SK-N-SH (cell line): ENCODE measurements around the gene BTLA. TPM values are rescaled to one million over a fixed set of nuclear protein-coding genes. Genes with fewer than 3 reads are reported as not detected.

Source experiments
- CTCF ChIA-PET: fragments of 300-600, 350-600 bp; formaldehyde crosslinking; extraction: SDS; loops from one replicate; lab custom pipeline; 2021; lab: Yijun Ruan, JAX
- POLR2A ChIA-PET: fragments of 350-600 bp; sonication (Branson Sonifier 250); formaldehyde crosslinking; extraction: SDS; loops from one replicate; lab custom pipeline; 2020; ENCODE audit warnings: antibody characterized with exemption, inconsistent platforms; lab: Yijun Ruan, JAX
- DNase-seq: peaks from one replicate; pipeline ENCODE4 v3.0.0; 2012
- H2AFZ ChIP-seq: fragments of 200-600 bp; sonication (generic); 2 replicates; pipeline ENCODE4 v1.8.1; 2016; ENCODE audit warnings: antibody characterized with exemption, mild to moderate bottlenecking, low read depth
- H3F3A ChIP-seq: fragments of 200-600 bp; sonication (generic); replicated peaks from 2 replicates; pipeline ENCODE3; 2016; ENCODE audit warnings: antibody characterized with exemption, mild to moderate bottlenecking; ENCODE audit not compliant: insufficient read depth
- H3K27ac ChIP-seq, 2 experiments: fragments of 200-500 bp in 1 of 2; fragments of 200-600 bp in 1 of 2; sonication (Bioruptor generic) in 1 of 2; sonication (generic), shearing (Covaris generic) in 1 of 2; 2 replicates each; pipeline versions ENCODE4 v1.5.1 to v1.6.1; 2014 to 2016; ENCODE audit warnings: low read depth in 2 of 2, inconsistent platforms in 1 of 2, low read length in 1 of 2, mild to moderate bottlenecking in 1 of 2, mixed read lengths in 1 of 2
- H3K27me3 ChIP-seq: fragments of 200-600 bp; sonication (generic), shearing (Covaris generic); 2 replicates; pipeline ENCODE4 v1.6.1; 2016; ENCODE audit warnings: mixed run types; ENCODE audit not compliant: insufficient read depth
- H3K36me3 ChIP-seq, 2 experiments: fragments of 200-500 bp in 1 of 2; fragments of 200-600 bp in 1 of 2; sonication (Bioruptor generic) in 1 of 2; sonication (generic) in 1 of 2; replicated peaks in 1 of 2; 2 replicates each; pipeline versions ENCODE3 to v1.5.1; 2014 to 2016; ENCODE audit warnings: low read length in 1 of 2, mild to moderate bottlenecking in 1 of 2; ENCODE audit not compliant: insufficient read depth in 2 of 2, control insufficient read depth in 1 of 2
- H3K4me1 ChIP-seq, 2 experiments: fragments of 200-500 bp in 1 of 2; fragments of 200-600 bp in 1 of 2; sonication (Bioruptor generic) in 1 of 2; sonication (generic), shearing (Covaris generic) in 1 of 2; 2 replicates each; pipeline versions ENCODE4 v1.5.1 to v1.6.1; 2014 to 2016; ENCODE audit warnings: low read depth in 1 of 2, low read length in 1 of 2, mixed run types in 1 of 2; ENCODE audit not compliant: insufficient read depth in 2 of 2, control insufficient read depth in 1 of 2
- H3K4me2 ChIP-seq: fragments of 200-600 bp; sonication (generic), shearing (Covaris generic); 2 replicates; pipeline ENCODE4 v1.6.1; 2017; ENCODE audit warnings: mixed run types
- H3K4me3 ChIP-seq, 2 experiments: fragments of 200-500 bp in 1 of 2; fragments of 200-600 bp in 1 of 2; sonication (Bioruptor generic) in 1 of 2; sonication (generic), shearing (Covaris generic) in 1 of 2; 2 replicates each; pipeline versions ENCODE4 v1.5.1 to v1.8.1; 2014 to 2016; ENCODE audit warnings: low read depth in 2 of 2, inconsistent platforms in 1 of 2, low read length in 1 of 2, mild to moderate bottlenecking in 1 of 2, mixed read lengths in 1 of 2, moderate library complexity in 1 of 2
- H3K79me2 ChIP-seq: fragments of 200-600 bp; sonication (generic); 2 replicates; pipeline ENCODE4 v1.8.1; 2017; ENCODE audit warnings: mild to moderate bottlenecking; ENCODE audit not compliant: insufficient read depth
- H3K9ac ChIP-seq: fragments of 200-600 bp; sonication (generic); 2 replicates; pipeline ENCODE4 v1.6.1; 2017; ENCODE audit warnings: mixed run types
- H3K9me2 ChIP-seq: fragments of 200-600 bp; sonication (generic); 2 replicates; pipeline ENCODE4 v1.6.1; 2017; ENCODE audit warnings: mixed run types
- H3K9me3 ChIP-seq: fragments of 200-600 bp; sonication (generic); 2 replicates; pipeline ENCODE4 v1.6.1; 2017; ENCODE audit warnings: mixed run types, mild to moderate bottlenecking, moderate library complexity
- H4K20me1 ChIP-seq: fragments of 200-600 bp; sonication (generic); 2 replicates; pipeline ENCODE4 v1.6.1; 2017; ENCODE audit warnings: mild to moderate bottlenecking, mixed run types; ENCODE audit not compliant: insufficient read depth
- ELF1 ChIP-seq: IDR thresholded peaks from 2 replicates; pipeline ENCODE4 v1.4.0; 2012
- EZH2phosphoT487 ChIP-seq: fragments of 200-600 bp; sonication (generic); IDR thresholded peaks from 2 replicates; pipeline ENCODE4 v1.6.1; 2017; ENCODE audit warnings: low read depth, mixed run types, mild to moderate bottlenecking, antibody characterized with exemption, moderate library complexity, borderline replicate concordance
- FOSL2 ChIP-seq: IDR thresholded peaks from 2 replicates; pipeline ENCODE4 v1.4.0; 2012; ENCODE audit warnings: low read depth, mild to moderate bottlenecking, moderate library complexity, borderline replicate concordance
- FOXJ3 ChIP-seq: sonication (generic); formaldehyde crosslinking; IDR thresholded peaks from 2 replicates; pipeline ENCODE4 v1.5.1; 2020; ENCODE audit warnings: mild to moderate bottlenecking, missing genetic modification reagents
- JUND ChIP-seq: IDR thresholded peaks from 2 replicates; pipeline ENCODE4 v1.4.0; 2012
- MAX ChIP-seq: IDR thresholded peaks from 2 replicates; pipeline ENCODE4 v1.4.0; 2012; ENCODE audit warnings: low read depth
- MEF2A ChIP-seq: IDR thresholded peaks from 2 replicates; pipeline ENCODE4 v1.4.0; 2012; ENCODE audit warnings: low read depth, borderline replicate concordance
- MXI1 ChIP-seq: IDR thresholded peaks from 2 replicates; pipeline ENCODE4 v1.6.1; 2012; ENCODE audit warnings: mild to moderate bottlenecking, low read depth, low read length, improper control_type of control experiment
- NFIC ChIP-seq: IDR thresholded peaks from 2 replicates; pipeline ENCODE4 v1.4.0; 2012; ENCODE audit warnings: borderline replicate concordance
- PBX3 ChIP-seq: IDR thresholded peaks from 2 replicates; pipeline ENCODE4; 2012
- POLR2AphosphoS5 ChIP-seq: IDR thresholded peaks from 2 replicates; pipeline ENCODE4 v1.6.1; 2012; ENCODE audit warnings: low read depth, low read length
- RCOR1 ChIP-seq: fragments of 150-350 bp; IDR thresholded peaks from 2 replicates; pipeline ENCODE4 v1.6.1; 2017; ENCODE audit warnings: antibody characterized with exemption, low read length
- REST ChIP-seq: IDR thresholded peaks from 2 replicates; pipeline ENCODE4 v1.6.1; 2012; ENCODE audit warnings: mild to moderate bottlenecking, low read depth, low read length, moderate library complexity
- RFX5 ChIP-seq: IDR thresholded peaks from 2 replicates; pipeline ENCODE4 v1.6.1; 2012; ENCODE audit warnings: mild to moderate bottlenecking, improper control_type of control experiment, low read length
- SIN3A ChIP-seq: IDR thresholded peaks from 2 replicates; pipeline ENCODE4 v1.6.1; 2012; ENCODE audit warnings: low read depth, mild to moderate bottlenecking, low read length, moderate library complexity, borderline replicate concordance
- SMC3 ChIP-seq: IDR thresholded peaks from 2 replicates; pipeline ENCODE4 v1.6.1; 2012; ENCODE audit warnings: low read depth, low read length, improper control_type of control experiment
- TCF12 ChIP-seq: IDR thresholded peaks from 2 replicates; pipeline ENCODE4 v1.4.0; 2012
- TEAD4 ChIP-seq: IDR thresholded peaks from 2 replicates; pipeline ENCODE4 v1.4.0; 2012; ENCODE audit warnings: mild to moderate bottlenecking, borderline replicate concordance; ENCODE audit not compliant: insufficient read depth
- USF1 ChIP-seq: IDR thresholded peaks from 2 replicates; pipeline ENCODE4 v1.4.0; 2012; ENCODE audit warnings: low read depth, borderline replicate concordance
- YY1 ChIP-seq: IDR thresholded peaks from 2 replicates; pipeline ENCODE4 v1.4.0; 2012; ENCODE audit warnings: low read depth, mild to moderate bottlenecking
- ZBTB33 ChIP-seq: IDR thresholded peaks from 2 replicates; pipeline ENCODE4 v1.4.0; 2012; ENCODE audit warnings: low read depth, borderline replicate concordance
- WGBS: methylation state at CpG from one replicate; pipeline ENCODE4 v1.1.6; 2017; ENCODE audit warnings: low lambda C conversion rate; 5-methylcytosine and 5-hydroxymethylcytosine counted together
- polyA plus RNA-seq, 3 experiments: library from polyadenylated mRNA; depleted of rRNA; stranded (reverse); fragments of >200 nt; gene quantifications; 2 replicates each; pipeline ENCODE4 v1.2.3, GENCODE V29; 2012

The BTLA gene
- polyA plus RNA-seq, 1 of the 3 experiments (the other 2 are of a cell fraction), result not detected

- H4K20me1 ChIP-seq, result no peaks in the 10 kb centered on the region
- H3K4me2 ChIP-seq, result no peak overlapping the region
- POLR2A ChIA-PET, result no interaction called here
- no peak overlapping the region for H3K9ac ChIP-seq
- no peak for DNase-seq
- no peaks in the 10 kb centered on the region for H3K36me3 ChIP-seq
- no peaks in the 10 kb centered on the region for H3K27me3 ChIP-seq
- no peaks in the 10 kb centered on the region for H3K4me1 ChIP-seq
- no peak overlapping the region for H3K4me3 ChIP-seq
- no peaks in the 10 kb centered on the region for H3K9me3 ChIP-seq
- CTCF ChIA-PET, result no interaction called here
- no peak for TF ChIP-seq ELF1
- TF ChIP-seq TCF12, result no peak
- TF ChIP-seq SMC3, result no peak
- no peak for TF ChIP-seq TEAD4
- no peak for TF ChIP-seq USF1
- no peak for TF ChIP-seq YY1
- TF ChIP-seq FOXJ3 (CRISPR knock-in tag), result no peak
- no peak for TF ChIP-seq FOSL2
- no peak for TF ChIP-seq EZH2phosphoT487
- no peak for TF ChIP-seq JUND
- no peak for TF ChIP-seq REST
- no peak for TF ChIP-seq SIN3A
- TF ChIP-seq MXI1, result no peak
- TF ChIP-seq, all 33 proteins: peak for 0
- Histone ChIP-seq H3K27ac (no peak overlapping the region), H3F3A (no peaks in the 10 kb centered on the region), H3K9me2 (no peaks in the 10 kb centered on the region), H3K79me2 (no peaks in the 10 kb centered on the region), H2AFZ (no peak overlapping the region)
- 75% methylated on average over 1 of the region's 1 CpG for WGBS
Observed at GRCh38 chr3:112476346-112476745, 22.9 kb downstream of the BTLA start.

- Histone ChIP-seq H3K4me2 (no peak overlapping the region), H3K4me3 (no peak overlapping the region), H3K27ac (no peak overlapping the region), H3K9me3 (no peaks in the 10 kb centered on the region), H3K4me1 (no peaks in the 10 kb centered on the region), H3F3A (no peaks in the 10 kb centered on the region), H3K27me3 (no peaks in the 10 kb centered on the region), H4K20me1 (no peaks in the 10 kb centered on the region), H3K9me2 (no peaks in the 10 kb centered on the region), H2AFZ (no peak overlapping the region), H3K79me2 (no peaks in the 10 kb centered on the region), H3K36me3 (no peaks in the 10 kb centered on the region), H3K9ac (no peak overlapping the region)
- TF ChIP-seq YY1, result no peak
- no peak for TF ChIP-seq RCOR1
- no peak for TF ChIP-seq FOSL2
- TF ChIP-seq TCF12, result no peak
- TF ChIP-seq RFX5, result no peak
- no peak for TF ChIP-seq NFIC
- TF ChIP-seq ZBTB33, result no peak
- TF ChIP-seq POLR2AphosphoS5, result no peak
- TF ChIP-seq PBX3, result no peak
- no peak for TF ChIP-seq MEF2A
- no peak for TF ChIP-seq MAX
- DNase-seq, result no peak
- ChIA-PET CTCF (no interaction called here), POLR2A (no interaction called here)
- 55% methylated on average over 2 of the region's 2 CpGs for WGBS
Observed at GRCh38 chr3:112474796-112475195, 24.5 kb downstream of the BTLA start.
